RPMI8226 (cell line): ENCODE measurements around the gene CRADD.

Source experiments
- DNase-seq: peaks from one replicate; pipeline ENCODE4 v3.0.0-alpha.2; 2015

The CRADD gene

GRCh38 chr12:93673084-93673483 lies 4.1 kb upstream of the CRADD start:
- no peak for DNase-seq

- no peak for DNase-seq
Observed at GRCh38 chr12:93674386-93674785, 2.8 kb upstream of the CRADD start.

- no peak for DNase-seq
Observed at GRCh38 chr12:93676408-93677194, 574 bp upstream of the CRADD start.

GRCh38 chr12:93678779-93679178 lies 1.6 kb downstream of the CRADD start:
- DNase-seq: no peak

GRCh38 chr12:93679308-93679925 lies 2.2 kb downstream of the CRADD start:
- DNase-seq: no peak

- no peak for DNase-seq
Observed at GRCh38 chr12:93680006-93680405, 2.8 kb downstream of the CRADD start.

- DNase-seq: no peak
Observed at GRCh38 chr12:93682846-93683261, 5.7 kb downstream of the CRADD start.

- DNase-seq: no peak
Observed at GRCh38 chr12:93683410-93683809, 6.2 kb downstream of the CRADD start.

- no peak for DNase-seq
Observed at GRCh38 chr12:93684716-93685115, 7.5 kb downstream of the CRADD start.

- DNase-seq: no peak
Observed at GRCh38 chr12:93686572-93687356, 9.6 kb downstream of the CRADD start.

GRCh38 chr12:93689076-93689834 lies 12.1 kb downstream of the CRADD start:
- no peak for DNase-seq

- DNase-seq: no peak
Observed at GRCh38 chr12:93696462-93696861, 19.3 kb downstream of the CRADD start.

- no peak for DNase-seq
Observed at GRCh38 chr12:93698307-93699092, 21.3 kb downstream of the CRADD start.

GRCh38 chr12:93699271-93700145 lies 22.3 kb downstream of the CRADD start:
- DNase-seq: no peak

- no peak for DNase-seq
Observed at GRCh38 chr12:93702707-93703315, 25.6 kb downstream of the CRADD start.

GRCh38 chr12:93704122-93704521 lies 26.9 kb downstream of the CRADD start:
- DNase-seq: no peak

- DNase-seq: no peak
Observed at GRCh38 chr12:93704625-93705024, 27.4 kb downstream of the CRADD start.

GRCh38 chr12:93705237-93705636 lies 28.1 kb downstream of the CRADD start:
- no peak for DNase-seq

GRCh38 chr12:93706387-93706786 lies 29.2 kb downstream of the CRADD start:
- DNase-seq: no peak

GRCh38 chr12:93706824-93707223 lies 29.6 kb downstream of the CRADD start:
- no peak for DNase-seq

GRCh38 chr12:93707836-93708235 lies 30.7 kb downstream of the CRADD start:
- no peak for DNase-seq
